ENCODE data around the gene WTIP. TPM values are rescaled to one million over a fixed set of nuclear protein-coding genes. Genes with fewer than 3 reads are reported as not detected.

WTIP gene
- total and polyA plus RNA-seq, 2 donors (not counting 3 experiments of a cell fraction or from before 2014, with no cell fraction given), result 22.4 to 25.7 TPM

DNA sequence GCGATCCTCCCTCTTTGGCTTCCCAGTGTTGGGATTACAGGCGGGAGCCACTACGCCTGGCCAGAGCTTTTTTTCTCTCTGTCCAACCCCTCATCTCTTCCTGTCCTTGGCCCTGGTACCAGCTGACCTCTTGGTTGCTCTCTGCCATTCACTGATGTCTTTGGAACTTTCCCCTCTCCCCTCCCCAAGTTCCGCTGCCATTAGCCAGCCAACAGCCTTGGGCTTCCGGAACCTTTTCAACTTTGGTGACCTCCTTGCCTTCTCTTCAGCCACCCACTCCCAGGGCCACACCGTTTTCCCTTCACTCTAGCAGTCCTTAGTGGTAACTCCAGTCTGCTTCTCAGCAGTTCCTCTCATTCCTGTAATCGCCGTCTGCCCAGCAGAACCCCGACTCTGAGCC lies 4.3 kb downstream of the WTIP start:
- Histone ChIP-seq H3K4me1 (ENCODE audit: control insufficient read depth, extremely low read depth, insufficient read depth, low read length) (peaks cover 14% of the 10 kb centered on the region), H3K79me2 (ENCODE audit: control insufficient read depth, insufficient read depth, low read length) (peaks cover 36% of the 10 kb centered on the region), H3K4me3 (replicated peaks in 1 of 3; ENCODE audit: insufficient read depth in 1 of 3, low read depth in 1 of 3, low read length in 3 of 3) (no peak overlapping the region), H3K27ac (ENCODE audit: insufficient read depth, low read depth, low read length) (no peak overlapping the region), H3K9me1 (replicated peaks; ENCODE audit: control insufficient read depth, extremely low read depth, insufficient read depth, low read length) (no peaks in the 10 kb centered on the region), H3K27me3 (ENCODE audit: control insufficient read depth in 2 of 2, insufficient read depth in 2 of 2, low read length in 2 of 2) (no peaks in the 10 kb centered on the region), H3K4me2 (ENCODE audit: insufficient read depth, low read length) (no peak overlapping the region), H3K9ac (replicated peaks; ENCODE audit: extremely low read depth, insufficient read depth, low read length) (no peak overlapping the region), H4K20me1 (replicated peaks; ENCODE audit: control insufficient read depth, extremely low read depth, insufficient read depth, low read length) (no peaks in the 10 kb centered on the region), H3K36me3 (ENCODE audit: control insufficient read depth in 2 of 2, extremely low read depth in 1 of 2, insufficient read depth in 2 of 2, low read length in 2 of 2) (peaks cover 0 to 8% of the 10 kb centered on the region in 2 experiments), H3K9me3 (replicated peaks; ENCODE audit: control insufficient read depth, insufficient read depth, low read length) (no peaks in the 10 kb centered on the region), H2AFZ (ENCODE audit: low read depth, low read length) (no peak overlapping the region)
- TF ChIP-seq, protein P1, sequence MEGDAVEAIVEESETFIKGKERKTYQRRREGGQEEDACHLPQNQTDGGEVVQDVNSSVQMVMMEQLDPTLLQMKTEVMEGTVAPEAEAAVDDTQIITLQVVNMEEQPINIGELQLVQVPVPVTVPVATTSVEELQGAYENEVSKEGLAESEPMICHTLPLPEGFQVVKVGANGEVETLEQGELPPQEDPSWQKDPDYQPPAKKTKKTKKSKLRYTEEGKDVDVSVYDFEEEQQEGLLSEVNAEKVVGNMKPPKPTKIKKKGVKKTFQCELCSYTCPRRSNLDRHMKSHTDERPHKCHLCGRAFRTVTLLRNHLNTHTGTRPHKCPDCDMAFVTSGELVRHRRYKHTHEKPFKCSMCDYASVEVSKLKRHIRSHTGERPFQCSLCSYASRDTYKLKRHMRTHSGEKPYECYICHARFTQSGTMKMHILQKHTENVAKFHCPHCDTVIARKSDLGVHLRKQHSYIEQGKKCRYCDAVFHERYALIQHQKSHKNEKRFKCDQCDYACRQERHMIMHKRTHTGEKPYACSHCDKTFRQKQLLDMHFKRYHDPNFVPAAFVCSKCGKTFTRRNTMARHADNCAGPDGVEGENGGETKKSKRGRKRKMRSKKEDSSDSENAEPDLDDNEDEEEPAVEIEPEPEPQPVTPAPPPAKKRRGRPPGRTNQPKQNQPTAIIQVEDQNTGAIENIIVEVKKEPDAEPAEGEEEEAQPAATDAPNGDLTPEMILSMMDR (IDR thresholded peaks at IDR 0.05; ENCODE audit: extremely low read depth in 1 of 2, insufficient read depth in 1 of 2, low read depth in 1 of 2, low read length in 2 of 2), result no peak
- no peak for TF ChIP-seq POLR2AphosphoS5 (IDR thresholded peaks at IDR 0.05; ENCODE audit: insufficient read depth, low read depth, low read length)
- no peak for TF ChIP-seq MYC (IDR thresholded peaks at IDR 0.05; ENCODE audit: low read depth, low read length)
- TF ChIP-seq FOS (IDR thresholded peaks at IDR 0.05; ENCODE audit: borderline replicate concordance, insufficient read depth, low read length), result no peak
- TF ChIP-seq MAX (IDR thresholded peaks at IDR 0.05; ENCODE audit: insufficient read depth, insufficient read length), result no peak
- no peak for TF ChIP-seq POLR2A (IDR thresholded peaks at IDR 0.05; ENCODE audit: low read depth, low read length)
- no peak for TF ChIP-seq EZH2 (IDR thresholded peaks at IDR 0.05; ENCODE audit: borderline replicate concordance, low read depth, low read length, severe bottlenecking)
- BruUV-seq (replicated peaks), result no TSS peak
- intact Hi-C loops (cut with micrococcal nuclease) (no loop called here), dilution Hi-C loops (cut with MboI; ENCODE audit: extremely low pct_ligation_motif_present, low sequenced_read_pairs) (no loop called here)
- no peak for FAIRE-seq
- ChIA-PET POLR2A (no interaction called here), CTCF (no interaction called here)
- DNase-seq (ENCODE audit: low read depth, low spot score), result no peak

All from endothelial cell of umbilical vein (primary cell).